ENCODE data around the gene HDAC7.
A peak's percentile ranks its signal among the peaks of the same experiment; 100 is the strongest.

DNA sequence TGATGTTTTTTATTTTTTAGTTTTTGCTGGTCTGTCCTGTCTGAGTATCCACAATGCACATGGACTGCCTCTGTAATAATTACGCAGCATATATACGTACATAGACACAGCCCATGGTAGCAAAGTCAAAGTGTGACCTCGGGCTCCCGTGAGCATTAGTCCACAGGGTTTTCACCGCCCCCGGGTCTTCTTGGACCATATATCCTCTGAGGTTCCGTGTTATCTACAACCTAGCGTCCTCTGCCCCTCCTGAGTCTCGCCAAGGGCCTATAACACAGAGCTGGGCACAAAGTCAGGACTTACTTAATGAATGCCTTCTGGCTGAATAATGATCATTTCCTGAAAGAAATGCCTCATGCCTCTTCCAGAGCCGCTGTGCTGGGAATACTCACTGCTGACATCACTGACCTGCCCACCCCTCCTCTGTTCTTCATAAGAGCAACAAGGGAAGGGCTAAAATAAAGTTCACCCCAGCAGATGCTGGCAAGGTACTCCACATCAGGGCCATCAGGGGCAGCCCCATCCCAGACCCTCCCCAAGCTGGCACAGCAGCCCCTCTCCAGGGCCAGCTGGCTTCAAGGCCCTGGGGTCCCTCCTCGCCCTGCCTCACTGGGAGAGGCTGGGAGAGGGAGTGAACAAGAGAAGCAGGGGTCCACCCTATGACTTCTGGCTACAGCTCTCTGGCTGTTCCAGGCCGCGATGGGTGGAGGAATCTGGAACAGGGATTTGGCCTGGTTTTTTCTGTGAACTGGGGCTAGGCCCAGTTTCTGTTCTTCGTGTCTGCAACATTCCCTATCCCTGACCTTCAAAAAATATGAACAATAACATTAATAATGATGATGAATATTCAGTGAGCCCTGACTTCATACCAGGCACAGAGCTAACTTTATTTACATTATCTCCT lies 7.9 kb downstream of the HDAC7 start:
- TF ChIP-seq, protein P1, sequence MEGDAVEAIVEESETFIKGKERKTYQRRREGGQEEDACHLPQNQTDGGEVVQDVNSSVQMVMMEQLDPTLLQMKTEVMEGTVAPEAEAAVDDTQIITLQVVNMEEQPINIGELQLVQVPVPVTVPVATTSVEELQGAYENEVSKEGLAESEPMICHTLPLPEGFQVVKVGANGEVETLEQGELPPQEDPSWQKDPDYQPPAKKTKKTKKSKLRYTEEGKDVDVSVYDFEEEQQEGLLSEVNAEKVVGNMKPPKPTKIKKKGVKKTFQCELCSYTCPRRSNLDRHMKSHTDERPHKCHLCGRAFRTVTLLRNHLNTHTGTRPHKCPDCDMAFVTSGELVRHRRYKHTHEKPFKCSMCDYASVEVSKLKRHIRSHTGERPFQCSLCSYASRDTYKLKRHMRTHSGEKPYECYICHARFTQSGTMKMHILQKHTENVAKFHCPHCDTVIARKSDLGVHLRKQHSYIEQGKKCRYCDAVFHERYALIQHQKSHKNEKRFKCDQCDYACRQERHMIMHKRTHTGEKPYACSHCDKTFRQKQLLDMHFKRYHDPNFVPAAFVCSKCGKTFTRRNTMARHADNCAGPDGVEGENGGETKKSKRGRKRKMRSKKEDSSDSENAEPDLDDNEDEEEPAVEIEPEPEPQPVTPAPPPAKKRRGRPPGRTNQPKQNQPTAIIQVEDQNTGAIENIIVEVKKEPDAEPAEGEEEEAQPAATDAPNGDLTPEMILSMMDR (IDR thresholded peaks at IDR 0.05; ENCODE audit: low read depth, low read length, missing input control) = no peak
- peak in 1 of 2 donors; percentile 12 for TF ChIP-seq RXRA (IDR thresholded peaks at IDR 0.05)
- TF ChIP-seq GABPA (IDR thresholded peaks at IDR 0.05 in 1 of 2, conservative IDR thresholded peaks at IDR 0.05 in 1 of 2) = no peak
- TF ChIP-seq FOXA1 (IDR thresholded peaks at IDR 0.05) = no peak
- no peak for TF ChIP-seq YY1 (IDR thresholded peaks at IDR 0.05)
- no peak for TF ChIP-seq RAD21 (IDR thresholded peaks at IDR 0.05)
- no peak for TF ChIP-seq ZBTB33 (IDR thresholded peaks at IDR 0.05)
- no peak for TF ChIP-seq REST (IDR thresholded peaks at IDR 0.05)
- no peak for TF ChIP-seq HNF4G (IDR thresholded peaks at IDR 0.05)
- no peak for TF ChIP-seq TAF1 (conservative IDR thresholded peaks at IDR 0.05)
- no peak for TF ChIP-seq EGR1 (IDR thresholded peaks at IDR 0.05; ENCODE audit: low read depth in 2 of 2)

Data from liver (tissue), 3 donors.